Fibroblast of lung (primary cell): ENCODE results near the gene LRP1. TPM values are rescaled to one million over a fixed set of nuclear protein-coding genes. Genes with fewer than 3 reads are reported as not detected.

Source experiments
- DNase-seq, 2 donors: peaks; one replicate each; pipeline versions ENCODE4 v3.0.0 to v3.0.0-alpha.2; 2010; ENCODE audit warnings: low read depth in 2 of 2
- H2AFZ ChIP-seq: 2 replicates; pipeline ENCODE4 v1.5.1; 2012; ENCODE audit warnings: low read length, control low read depth, inconsistent platforms
- H3K27ac ChIP-seq: 2 replicates; pipeline ENCODE4 v1.5.1; 2011; ENCODE audit warnings: low read length, control low read depth; ENCODE audit not compliant: insufficient read depth
- H3K27me3 ChIP-seq: 2 replicates; pipeline ENCODE4 v1.5.1; 2011; ENCODE audit warnings: mild to moderate bottlenecking, low read length; ENCODE audit not compliant: control insufficient read depth, insufficient read depth
- H3K36me3 ChIP-seq: 2 replicates; pipeline ENCODE4 v1.5.1; 2011; ENCODE audit warnings: low read length; ENCODE audit not compliant: control insufficient read depth, insufficient read depth
- H3K4me1 ChIP-seq: 2 replicates; pipeline ENCODE4 v1.5.1; 2011; ENCODE audit warnings: low read length; ENCODE audit not compliant: control insufficient read depth, insufficient read depth; ENCODE audit errors: extremely low read depth
- H3K4me2 ChIP-seq: 2 replicates; pipeline ENCODE4 v1.5.1; 2011; ENCODE audit warnings: low read length, control low read depth; ENCODE audit not compliant: insufficient read depth; ENCODE audit errors: extremely low read depth
- H3K4me3 ChIP-seq, 4 experiments: fragments of 200-600 bp in 1 of 4; sonication (generic) in 1 of 4; replicated peaks in 1 of 4; 2 replicates each; pipeline ENCODE4 v1.5.1; 2011 to 2016; ENCODE audit warnings: low read length in 4 of 4, low read depth in 3 of 4, mild to moderate bottlenecking in 3 of 4, control low read depth in 2 of 4, inconsistent platforms in 1 of 4, mixed read lengths in 1 of 4; ENCODE audit not compliant: insufficient read depth in 1 of 4; ENCODE audit errors: control extremely low read depth in 1 of 4
- H3K79me2 ChIP-seq: 2 replicates; pipeline ENCODE4 v1.5.1; 2012; ENCODE audit warnings: mild to moderate bottlenecking, low read length, inconsistent platforms; ENCODE audit not compliant: control insufficient read depth, insufficient read depth
- H3K9ac ChIP-seq: 2 replicates; pipeline ENCODE4 v1.5.1; 2011; ENCODE audit warnings: mild to moderate bottlenecking, low read length, control low read depth; ENCODE audit not compliant: insufficient read depth
- H3K9me3 ChIP-seq: 2 replicates; pipeline ENCODE4 v1.5.1; 2012; ENCODE audit warnings: low read depth, low read length; ENCODE audit not compliant: control insufficient read depth, insufficient read depth
- H4K20me1 ChIP-seq: 2 replicates; pipeline ENCODE4 v1.5.1; 2011; ENCODE audit warnings: low read length; ENCODE audit not compliant: control insufficient read depth, insufficient read depth; ENCODE audit errors: extremely low read depth
- EZH2 ChIP-seq: IDR thresholded peaks from 2 replicates; pipeline ENCODE4 v1.5.1; 2012; ENCODE audit warnings: low read length, control low read depth, mild to moderate bottlenecking; ENCODE audit errors: missing control alignments
- polyA plus RNA-seq, 2 donors: library from polyadenylated mRNA; depleted of rRNA in 1 of 2; stranded (reverse) in 1 of 2; unstranded in 1 of 2; fragments of >200 nt; gene quantifications; 2 replicates each; pipeline ENCODE4 v1.2.1, GENCODE V29; 2011 to 2012; ENCODE audit warnings: missing spikeins in 1 of 2
- total RNA-seq: library from RNA; depleted of rRNA; stranded (reverse); fragments of >200 nt; gene quantifications from 2 replicates; pipeline ENCODE4 v1.2.1, GENCODE V29; 2014
- TF ChIP-seq, protein P1 (sequence below), 2 donors: IDR thresholded peaks in 1 of 2; conservative IDR thresholded peaks in 1 of 2; 1 replicate in 1 of 2; 2 replicates in 1 of 2; pipeline ENCODE4 v1.5.1; 2011 to 2012; ENCODE audit warnings: low read length in 2 of 2, control low read depth in 1 of 2, inconsistent platforms in 1 of 2, low read depth in 1 of 2, mild to moderate bottlenecking in 1 of 2

Gene LRP1
- total and polyA plus RNA-seq, 2 donors (not counting 1 experiment from before 2014, with no cell fraction given), result 92.2 to 464 TPM

DNA sequence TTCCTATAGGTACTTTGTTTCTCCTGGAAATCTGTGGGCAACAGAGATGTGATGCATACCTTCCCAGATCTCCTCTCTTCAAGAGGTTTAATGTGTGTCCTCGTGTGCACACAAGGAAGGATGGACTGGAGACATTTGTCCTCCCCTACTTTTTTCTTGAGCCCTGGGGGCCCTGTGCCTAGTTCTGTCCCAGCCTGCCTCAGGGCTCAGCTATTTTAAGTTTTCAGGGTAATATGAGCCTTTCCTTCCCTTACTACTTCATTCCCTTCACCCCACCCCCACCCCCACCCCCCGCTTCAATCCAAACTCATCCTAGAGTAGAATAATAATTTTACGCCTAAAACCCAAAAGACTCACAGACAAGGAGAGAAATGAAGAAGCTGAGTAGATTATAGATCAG, 122.3 kb downstream of the LRP1 start:
- Histone ChIP-seq H3K27me3 (no peaks in the 10 kb centered on the region), H3K79me2 (no peaks in the 10 kb centered on the region), H3K9me3 (no peaks in the 10 kb centered on the region), H3K9ac (no peak overlapping the region), H3K36me3 (peaks cover 4% of the 10 kb centered on the region), H4K20me1 (no peaks in the 10 kb centered on the region), H3K4me2 (no peak overlapping the region), H3K27ac (no peak overlapping the region), H2AFZ (no peak overlapping the region), H3K4me1 (no peaks in the 10 kb centered on the region), H3K4me3 (no peak overlapping the region)
- no peak for TF ChIP-seq EZH2
- TF ChIP-seq, protein P1, sequence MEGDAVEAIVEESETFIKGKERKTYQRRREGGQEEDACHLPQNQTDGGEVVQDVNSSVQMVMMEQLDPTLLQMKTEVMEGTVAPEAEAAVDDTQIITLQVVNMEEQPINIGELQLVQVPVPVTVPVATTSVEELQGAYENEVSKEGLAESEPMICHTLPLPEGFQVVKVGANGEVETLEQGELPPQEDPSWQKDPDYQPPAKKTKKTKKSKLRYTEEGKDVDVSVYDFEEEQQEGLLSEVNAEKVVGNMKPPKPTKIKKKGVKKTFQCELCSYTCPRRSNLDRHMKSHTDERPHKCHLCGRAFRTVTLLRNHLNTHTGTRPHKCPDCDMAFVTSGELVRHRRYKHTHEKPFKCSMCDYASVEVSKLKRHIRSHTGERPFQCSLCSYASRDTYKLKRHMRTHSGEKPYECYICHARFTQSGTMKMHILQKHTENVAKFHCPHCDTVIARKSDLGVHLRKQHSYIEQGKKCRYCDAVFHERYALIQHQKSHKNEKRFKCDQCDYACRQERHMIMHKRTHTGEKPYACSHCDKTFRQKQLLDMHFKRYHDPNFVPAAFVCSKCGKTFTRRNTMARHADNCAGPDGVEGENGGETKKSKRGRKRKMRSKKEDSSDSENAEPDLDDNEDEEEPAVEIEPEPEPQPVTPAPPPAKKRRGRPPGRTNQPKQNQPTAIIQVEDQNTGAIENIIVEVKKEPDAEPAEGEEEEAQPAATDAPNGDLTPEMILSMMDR (conservative IDR thresholded peaks at IDR 0.05 in 1 of 2, IDR thresholded peaks at IDR 0.05 in 1 of 2; ENCODE audit: low read depth in 1 of 2, low read length in 2 of 2), result no peak
- no peak for DNase-seq

- H3K27ac ChIP-seq, result no peak within 1 kb of the TSS
- H3K4me1 ChIP-seq, result no peaks in the 10 kb centered on the region
- H4K20me1 ChIP-seq, result no peaks in the 10 kb centered on the region
- H3K36me3 ChIP-seq, result peaks cover 5% of the 10 kb centered on the region
- TF ChIP-seq EZH2, result no peak
- TF ChIP-seq, protein P1 (conservative IDR thresholded peaks at IDR 0.05 in 1 of 2, IDR thresholded peaks at IDR 0.05 in 1 of 2; ENCODE audit: low read depth in 1 of 2, low read length in 2 of 2), result no peak
- H3K4me2 ChIP-seq, result no peak within 1 kb of the TSS
- H3K9me3 ChIP-seq, result no peaks in the 10 kb centered on the region
- no peaks in the 10 kb centered on the region for H3K27me3 ChIP-seq
- no peak within 1 kb of the TSS for H3K4me3 ChIP-seq
- no peak for DNase-seq
- H2AFZ ChIP-seq, result no peak within 1 kb of the TSS
- no peak within 1 kb of the TSS for H3K9ac ChIP-seq
- H3K79me2 ChIP-seq, result no peaks in the 10 kb centered on the region
Observed at GRCh38 chr12:57250956-57251355, 122.7 kb downstream of the LRP1 start, which contains the start of gene STAC3. TSS of gene STAC3 (minus strand) at chr12:57251187. CDS start at chr12:57249636, 1,551 bp downstream.

GRCh38 chr12:57254506-57255280, 126.4 kb downstream of the LRP1 start:
- Histone ChIP-seq H3K9me3 (no peaks in the 10 kb centered on the region), H3K79me2 (no peaks in the 10 kb centered on the region), H3K4me1 (no peaks in the 10 kb centered on the region), H3K9ac (no peak overlapping the region), H3K27ac (no peak overlapping the region), H3K36me3 (peaks cover 12% of the 10 kb centered on the region), H4K20me1 (no peaks in the 10 kb centered on the region), H2AFZ (no peak overlapping the region), H3K27me3 (no peaks in the 10 kb centered on the region), H3K4me3 (no peak overlapping the region), H3K4me2 (no peak overlapping the region)
- no peak for DNase-seq
- TF ChIP-seq EZH2, result no peak
- TF ChIP-seq, protein P1 (conservative IDR thresholded peaks at IDR 0.05 in 1 of 2, IDR thresholded peaks at IDR 0.05 in 1 of 2; ENCODE audit: low read depth in 1 of 2, low read length in 2 of 2), result no peak
